GM19467 (cell line): ENCODE results near the gene LDLRAP1.
"Not testable (repeated sequence)": the region's sequence is repeated elsewhere in the genome, so short reads cannot be mapped to it uniquely, and the experiment has no call there.

Experiments
- ATAC-seq: cut with Tn5 transposase; IDR thresholded peaks from one replicate; pipeline ENCODE4 v1.9.1; 2021; ENCODE audit warnings: mild to moderate bottlenecking, moderate library complexity; ENCODE audit not compliant: unreplicated experiment

The LDLRAP1 gene

DNA sequence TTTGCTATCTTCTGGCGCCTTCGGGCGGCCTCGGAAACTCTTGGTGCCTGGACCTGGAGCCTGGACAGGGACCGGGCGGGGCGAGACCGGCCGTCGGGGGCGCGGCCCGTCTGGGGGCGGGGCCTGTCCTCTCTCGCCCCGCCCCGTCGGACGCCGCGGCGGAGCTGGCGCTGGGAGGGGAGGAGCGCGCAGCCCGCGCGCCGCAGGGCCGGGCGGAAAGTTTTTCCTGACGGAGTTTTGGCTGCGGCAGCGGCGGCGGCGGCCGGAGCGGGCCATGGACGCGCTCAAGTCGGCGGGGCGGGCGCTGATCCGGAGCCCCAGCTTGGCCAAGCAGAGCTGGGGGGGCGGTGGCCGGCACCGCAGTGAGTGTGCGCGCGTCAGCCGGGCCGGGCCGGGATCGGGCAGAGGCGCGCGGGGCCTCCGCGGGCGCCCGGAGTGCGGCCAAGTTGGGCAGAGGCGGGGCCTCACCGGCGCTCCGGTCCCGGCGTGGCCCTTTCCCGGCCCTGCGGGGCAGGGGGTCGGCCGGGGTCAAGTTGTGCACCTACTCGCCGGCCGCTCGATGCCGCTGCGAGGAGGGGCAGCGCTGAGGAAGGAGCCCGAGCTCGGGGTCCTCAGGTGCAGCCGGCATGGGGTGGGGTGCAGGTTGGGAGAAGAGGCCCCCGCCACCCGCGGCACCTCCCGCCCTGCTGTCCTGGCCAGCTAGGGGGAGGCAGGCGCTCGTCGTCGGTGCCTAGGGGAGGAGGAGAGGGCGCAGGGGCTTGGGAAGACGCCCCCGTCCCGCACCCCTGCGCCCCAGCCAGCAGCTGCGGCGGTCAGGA lies at the start of gene LDLRAP1:
TSS of gene LDLRAP1 (plus strand) at position 182 of the 818 bp plus-strand sequence. CDS start at position 275, 93 bp downstream.
- peak; percentile 72 for ATAC-seq

DNA sequence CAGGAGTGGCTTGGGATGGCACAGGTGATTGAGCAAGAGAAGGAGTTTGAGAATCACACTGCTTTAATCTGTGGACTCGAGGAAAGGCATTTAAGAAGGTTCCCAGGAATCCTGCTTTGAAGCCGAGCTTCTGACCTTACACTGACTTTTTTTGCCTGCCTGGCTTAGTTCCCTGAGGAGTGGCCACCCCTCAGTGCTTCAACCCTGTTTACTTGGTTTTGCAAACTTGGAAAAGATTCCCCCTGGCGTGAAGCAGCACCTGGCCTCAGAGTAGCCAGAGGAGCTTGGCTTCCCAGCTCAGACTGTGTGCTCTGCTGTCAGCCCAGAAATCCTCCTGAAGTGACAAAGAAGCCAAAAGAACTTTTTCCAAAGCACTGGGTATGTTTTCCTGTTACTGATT lies 48.5 kb upstream of the LDLRAP1 start:
- ATAC-seq = no peak

DNA sequence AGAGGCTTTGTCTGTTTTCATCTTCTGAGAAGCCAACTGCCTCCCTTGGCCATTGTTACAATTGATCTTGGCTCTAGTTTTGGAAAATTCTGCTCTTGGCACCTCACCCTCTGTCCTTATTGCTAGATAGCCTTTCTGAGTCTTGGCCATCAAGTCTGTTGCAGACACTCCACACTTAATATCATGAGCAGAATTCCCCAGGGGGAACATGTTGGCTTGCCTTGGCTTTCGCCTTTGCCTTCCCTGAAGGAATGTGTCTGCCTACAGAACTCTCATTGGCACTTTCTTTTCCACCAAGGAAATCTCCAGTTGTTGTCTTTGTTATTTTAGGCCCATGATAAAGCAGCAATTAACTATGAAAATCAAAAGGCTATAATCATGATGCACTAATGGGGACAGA lies 42.7 kb upstream of the LDLRAP1 start:
- no peak for ATAC-seq

DNA sequence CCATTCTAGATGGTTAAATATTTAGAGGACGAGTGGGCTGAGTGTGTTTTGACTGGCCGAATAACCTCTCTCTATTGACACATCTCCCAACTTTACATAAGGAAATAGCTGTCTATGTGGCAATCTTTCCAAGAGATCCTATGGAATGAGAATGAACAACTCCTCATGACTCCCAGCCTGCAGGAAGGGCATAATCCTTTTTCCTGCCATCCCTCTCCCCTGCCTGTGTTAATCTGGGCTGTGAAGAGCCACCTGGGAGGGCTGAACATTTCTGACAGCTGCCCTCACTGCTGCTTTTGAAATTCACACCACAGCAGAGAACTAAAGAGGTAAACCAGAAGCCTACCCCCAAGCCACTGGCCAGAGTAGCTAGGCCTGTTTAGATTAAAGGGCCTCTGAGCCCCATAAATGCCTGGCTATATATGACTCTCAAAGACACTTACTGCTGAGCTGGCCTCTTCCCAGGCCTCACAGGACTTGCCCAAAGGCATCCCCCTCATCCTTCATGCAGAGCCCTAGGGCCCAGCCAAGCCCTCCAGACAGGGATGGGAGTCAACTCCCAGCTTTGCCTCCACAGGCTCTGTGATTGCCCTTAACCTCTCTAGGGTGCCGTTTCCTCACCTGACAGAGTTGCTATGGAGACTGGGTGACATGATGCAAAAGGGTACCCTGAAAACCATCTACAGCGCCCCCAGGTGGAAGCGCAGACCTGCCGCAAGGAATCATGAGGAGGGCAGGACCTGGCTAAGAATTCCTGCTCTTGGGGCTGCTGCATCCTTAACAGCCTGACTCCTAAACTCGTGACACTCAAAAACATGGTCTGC lies 42.0 kb upstream of the LDLRAP1 start:
- ATAC-seq = no peak

- ATAC-seq = no peak
These were observed 40.4 kb upstream of the LDLRAP1 start for GRCh38 chr1:25502957-25503356.

- ATAC-seq = no peak
These were observed 39.6 kb upstream of the LDLRAP1 start for GRCh38 chr1:25503551-25504426.

- ATAC-seq = no peak
These were observed 38.5 kb upstream of the LDLRAP1 start for GRCh38 chr1:25504706-25505595.

GRCh38 chr1:25505656-25506385 lies 37.6 kb upstream of the LDLRAP1 start:
- no peak for ATAC-seq

- ATAC-seq = not testable (repeated sequence)
These were observed 36.6 kb upstream of the LDLRAP1 start for GRCh38 chr1:25506566-25507463.

- no peak for ATAC-seq
These were observed 29.7 kb upstream of the LDLRAP1 start for GRCh38 chr1:25513666-25514065.

- ATAC-seq = no peak
These were observed 28.4 kb upstream of the LDLRAP1 start for GRCh38 chr1:25515033-25515432.

GRCh38 chr1:25516686-25517085 lies 26.7 kb upstream of the LDLRAP1 start:
- ATAC-seq = no peak

GRCh38 chr1:25517476-25518394 lies 25.7 kb upstream of the LDLRAP1 start:
- ATAC-seq = no peak

GRCh38 chr1:25519624-25520023 lies 23.8 kb upstream of the LDLRAP1 start:
- ATAC-seq = no peak

DNA sequence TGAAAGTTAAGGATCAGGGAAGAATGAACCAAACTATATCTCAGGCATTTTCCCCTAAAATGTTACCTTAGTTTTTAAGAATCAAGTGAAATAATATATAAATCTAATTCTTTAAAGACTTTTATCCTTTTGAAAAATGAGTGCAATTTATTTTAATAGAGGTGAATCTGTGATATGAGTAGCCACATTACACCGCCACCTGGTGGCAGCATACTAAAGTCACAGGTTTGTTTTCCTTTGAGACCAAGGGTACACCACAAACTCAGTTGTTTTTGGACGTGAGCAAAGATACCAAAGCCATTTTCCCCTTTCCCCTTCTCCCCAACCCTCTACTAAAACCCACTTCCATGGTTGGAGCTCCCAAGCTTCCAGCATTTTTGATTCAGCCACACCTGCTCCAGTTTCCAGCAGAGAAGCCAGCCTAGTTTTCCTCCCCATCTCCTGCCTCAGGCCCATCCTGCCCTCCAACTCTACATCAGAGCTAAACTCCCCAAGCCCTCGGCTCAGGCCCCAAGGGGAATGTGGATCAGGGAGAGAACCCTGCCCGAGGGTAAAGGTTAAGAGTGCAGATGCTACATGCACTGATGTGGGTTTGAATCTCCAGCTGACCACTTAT lies 22.9 kb upstream of the LDLRAP1 start:
- ATAC-seq = no peak

DNA sequence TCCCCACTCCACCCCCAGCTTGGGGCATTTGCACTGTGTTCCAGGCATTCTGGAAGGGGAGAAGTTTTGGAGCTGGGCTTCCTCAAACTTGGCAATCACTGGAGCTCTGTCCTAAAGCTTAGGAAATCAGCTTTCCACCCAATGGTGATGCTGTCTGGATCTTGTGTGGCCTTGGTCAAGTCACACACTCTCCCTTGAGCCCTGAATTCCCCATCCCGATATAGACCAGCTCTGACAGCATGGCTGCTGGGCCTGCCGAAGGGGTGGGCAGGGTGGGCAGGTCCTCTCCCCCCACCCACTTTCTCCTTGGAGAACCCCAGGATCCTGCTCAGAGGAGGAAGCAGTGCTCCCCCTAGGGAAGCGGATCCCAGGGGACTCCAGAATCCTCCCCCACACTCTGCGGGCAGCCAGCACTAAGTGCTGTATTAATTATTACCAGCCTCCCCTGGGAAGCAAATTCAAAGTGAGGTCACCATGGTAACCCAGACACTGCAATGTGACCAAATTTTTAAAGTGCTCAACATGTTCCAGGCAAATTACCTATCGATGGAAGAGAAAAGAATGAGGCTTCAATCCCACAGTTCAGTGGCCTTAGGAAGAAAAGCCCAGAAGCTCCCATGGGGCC lies 21.3 kb upstream of the LDLRAP1 start:
- ATAC-seq = peak; percentile 57
